Epidermal melanocyte (primary cell): Measurements from ENCODE around the gene ADAM21.
A peak's percentile ranks its signal among the peaks of the same experiment; 100 is the strongest.
"Not testable (repeated sequence)": the region's sequence is repeated elsewhere in the genome, so short reads cannot be mapped to it uniquely, and the experiment has no call there.

Source experiments
- DNase-seq: peaks from one replicate; pipeline ENCODE4 v3.0.0; 2011; ENCODE audit warnings: low spot score; ENCODE audit not compliant: insufficient read length

The ADAM21 gene

GRCh38 chr14:70451874-70452273 lies at the start of gene ADAM21:
Gene ADAM21, plus strand, starts transcription at chr14:70452174. Its CDS starts 5,326 bp downstream, at chr14:70457500.
- no peak for DNase-seq

- not testable (repeated sequence) for DNase-seq
These were observed 48.6 kb upstream of the ADAM21 start for GRCh38 chr14:70403335-70403734.

- not testable (repeated sequence) for DNase-seq
These were observed 45.8 kb upstream of the ADAM21 start for GRCh38 chr14:70406216-70406615.

- no peak for DNase-seq
These were observed 44.4 kb upstream of the ADAM21 start for GRCh38 chr14:70407621-70408020.

GRCh38 chr14:70415788-70416187 lies 36.2 kb upstream of the ADAM21 start:
- DNase-seq, result no peak

- DNase-seq, result no peak
These were observed 35.6 kb upstream of the ADAM21 start for GRCh38 chr14:70416338-70416724.

- peak; percentile 83 for DNase-seq
These were observed 35.1 kb upstream of the ADAM21 start, which contains the start of gene SYNJ2BP for GRCh38 chr14:70416725-70417349. Gene SYNJ2BP, minus strand, starts transcription at chr14:70417090. Its CDS starts 127 bp downstream, at chr14:70416963.

- not testable (repeated sequence) for DNase-seq
These were observed 32.6 kb upstream of the ADAM21 start for GRCh38 chr14:70419270-70419931.

GRCh38 chr14:70422538-70422937 lies 29.4 kb upstream of the ADAM21 start:
- DNase-seq, result no peak

GRCh38 chr14:70425354-70425753 lies 26.6 kb upstream of the ADAM21 start:
- no peak for DNase-seq

- DNase-seq, result not testable (repeated sequence)
These were observed 25.4 kb upstream of the ADAM21 start for GRCh38 chr14:70426555-70426954.

- no peak for DNase-seq
These were observed 15.1 kb upstream of the ADAM21 start for GRCh38 chr14:70436867-70437266.

GRCh38 chr14:70441641-70442040 lies 10.3 kb upstream of the ADAM21 start:
- DNase-seq, result no peak

GRCh38 chr14:70442750-70443149 lies 9.2 kb upstream of the ADAM21 start:
- DNase-seq, result no peak

GRCh38 chr14:70448633-70449340 lies 3.2 kb upstream of the ADAM21 start:
- DNase-seq, result no peak

GRCh38 chr14:70454731-70455130 lies 2.8 kb downstream of the ADAM21 start:
- DNase-seq, result no peak

- no peak for DNase-seq
These were observed 16.8 kb downstream of the ADAM21 start for GRCh38 chr14:70468731-70469130.

- not testable (repeated sequence) for DNase-seq
These were observed 19.0 kb downstream of the ADAM21 start for GRCh38 chr14:70470863-70471563.

- no peak for DNase-seq
These were observed 20.5 kb downstream of the ADAM21 start for GRCh38 chr14:70472253-70473159.

- no peak for DNase-seq
These were observed 21.9 kb downstream of the ADAM21 start for GRCh38 chr14:70473825-70474224.

- DNase-seq, result not testable (repeated sequence)
These were observed 23.5 kb downstream of the ADAM21 start for GRCh38 chr14:70475459-70475858.
